Measurements from ENCODE around the gene MAP3K5.
"Not testable (repeated sequence)": the region's sequence is repeated elsewhere in the genome, so short reads cannot be mapped to it uniquely, and the experiment has no call there.

DNA sequence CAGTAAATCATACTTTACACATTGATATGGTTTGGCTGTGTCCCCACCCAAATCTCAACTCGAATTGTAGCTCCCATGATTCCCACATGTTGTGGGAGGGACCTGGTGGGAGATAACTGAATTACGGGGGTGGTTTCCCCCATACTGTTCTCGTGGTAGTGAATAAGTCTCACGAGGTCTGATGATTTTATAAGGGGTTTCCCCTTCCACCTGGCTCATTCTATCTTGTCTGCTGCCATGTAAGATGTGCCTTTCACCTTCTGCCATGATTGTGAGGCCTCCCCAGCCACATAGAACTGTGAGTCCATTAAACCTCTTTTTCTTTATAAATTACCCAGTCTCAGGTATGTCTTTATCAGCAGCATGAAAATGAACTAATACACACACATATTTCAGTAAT, 79.6 kb downstream of the MAP3K5 start:
- not testable (repeated sequence) for TF ChIP-seq POLR2AphosphoS5, POLR2A (IDR thresholded peaks at IDR 0.05)
